Epithelial cell of proximal tubule (primary cell): Measurements from ENCODE around the gene MTNR1A. TPM values are rescaled to one million over a fixed set of nuclear protein-coding genes. Genes with fewer than 3 reads are reported as not detected.

Experiments
- DNase-seq: peaks from one replicate; pipeline ENCODE4 v3.0.0-alpha.2; 2011; ENCODE audit warnings: low read depth
- H3K4me3 ChIP-seq: 2 replicates; pipeline ENCODE4 v1.5.1; 2011; ENCODE audit warnings: low read depth, mild to moderate bottlenecking, low read length
- CTCF ChIP-seq: conservative IDR thresholded peaks from 2 replicates; pipeline ENCODE4 v1.5.1; 2012; ENCODE audit warnings: low read depth, mild to moderate bottlenecking, low read length
- total RNA-seq: library from RNA; depleted of rRNA; stranded (reverse); fragments of >200 nt; gene quantifications from 2 replicates; pipeline ENCODE4 v1.2.3, GENCODE V29; 2015

MTNR1A gene
- total RNA-seq, 1 donor from 2014 or later: not detected

GRCh38 chr4:186596346-186596745 lies 41.0 kb upstream of the MTNR1A start:
- no peak overlapping the region for H3K4me3 ChIP-seq
- TF ChIP-seq CTCF: no peak
- DNase-seq: no peak

GRCh38 chr4:186593587-186593973 lies 38.2 kb upstream of the MTNR1A start:
- no peak for TF ChIP-seq CTCF
- H3K4me3 ChIP-seq: no peak overlapping the region
- no peak for DNase-seq

- DNase-seq: no peak
- H3K4me3 ChIP-seq: no peak overlapping the region
- no peak for TF ChIP-seq CTCF
Observed at GRCh38 chr4:186592966-186593586, 37.7 kb upstream of the MTNR1A start.

- no peak for DNase-seq
- TF ChIP-seq CTCF: no peak
- H3K4me3 ChIP-seq: no peak overlapping the region
Observed at GRCh38 chr4:186592445-186592844, 37.1 kb upstream of the MTNR1A start.

GRCh38 chr4:186591651-186592050 lies 36.3 kb upstream of the MTNR1A start:
- TF ChIP-seq CTCF: no peak
- no peak overlapping the region for H3K4me3 ChIP-seq
- DNase-seq: no peak

- DNase-seq: no peak
- no peak overlapping the region for H3K4me3 ChIP-seq
- no peak for TF ChIP-seq CTCF
Observed at GRCh38 chr4:186588503-186588902, 33.1 kb upstream of the MTNR1A start.

- no peak for DNase-seq
- peak; percentile 87 for TF ChIP-seq CTCF
Observed at GRCh38 chr4:186587416-186588018, 32.1 kb upstream of the MTNR1A start.

More at GRCh38 chr4:186587416-186588018, 32.1 kb upstream of the MTNR1A start:
- no peak overlapping the region for H3K4me3 ChIP-seq
